PFSK-1 (cell line): ENCODE data around the gene CERS4.

Experiments
- FOXP2 ChIP-seq: optimal IDR thresholded peaks from 2 replicates; pipeline ENCODE3; 2011; ENCODE audit warnings: borderline replicate concordance, control low read depth, inconsistent platforms; ENCODE audit not compliant: insufficient read depth; ENCODE audit errors: extremely low read length, extremely low read depth
- POLR2AphosphoS5 ChIP-seq: IDR thresholded peaks from 2 replicates; pipeline ENCODE4 v1.6.1; 2012; ENCODE audit warnings: low read depth, mild to moderate bottlenecking, control low read depth, low read length, moderate library complexity
- SIN3A ChIP-seq: IDR thresholded peaks from 2 replicates; pipeline ENCODE4 v1.6.1; 2012; ENCODE audit warnings: mild to moderate bottlenecking, low read length, moderate library complexity, borderline replicate concordance; ENCODE audit not compliant: insufficient read depth
- TAF1 ChIP-seq: IDR thresholded peaks from 2 replicates; pipeline ENCODE4 v1.6.1; 2012; ENCODE audit warnings: low read length, control low read depth, borderline replicate concordance; ENCODE audit not compliant: insufficient read depth
- TF ChIP-seq, protein P1 (sequence below), 2 experiments: IDR thresholded peaks; 2 replicates each; pipeline versions ENCODE4 v1.6.1 to v1.8.0; 2011 to 2012; ENCODE audit warnings: low read depth in 2 of 2, low read length in 2 of 2, control low read depth in 1 of 2, inconsistent platforms in 1 of 2, mild to moderate bottlenecking in 1 of 2, moderate library complexity in 1 of 2; ENCODE audit not compliant: insufficient read depth in 1 of 2

DNA sequence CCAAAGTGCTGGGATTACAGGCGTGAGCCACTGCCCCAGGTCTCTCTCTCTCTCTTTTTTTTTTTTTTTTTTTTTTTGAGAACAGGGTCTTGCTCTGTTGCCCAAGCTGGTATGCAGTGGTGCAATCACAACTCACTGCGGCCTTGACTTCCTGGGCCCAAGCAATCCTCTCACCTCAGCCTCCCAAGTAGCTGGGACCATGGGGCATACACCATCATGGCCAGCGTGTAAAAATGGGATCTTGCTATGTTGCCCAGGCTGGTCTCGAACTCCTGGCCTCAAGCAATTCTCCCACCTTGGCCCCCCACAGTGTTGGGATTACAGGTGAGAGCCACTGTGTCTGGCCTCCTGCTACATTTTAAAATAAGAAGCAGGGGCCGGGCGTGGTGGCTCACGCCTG, 40.6 kb upstream of the CERS4 start:
- TF ChIP-seq TAF1 (no peak), POLR2AphosphoS5 (no peak), FOXP2 (no peak), SIN3A (no peak)
- TF ChIP-seq, protein P1, sequence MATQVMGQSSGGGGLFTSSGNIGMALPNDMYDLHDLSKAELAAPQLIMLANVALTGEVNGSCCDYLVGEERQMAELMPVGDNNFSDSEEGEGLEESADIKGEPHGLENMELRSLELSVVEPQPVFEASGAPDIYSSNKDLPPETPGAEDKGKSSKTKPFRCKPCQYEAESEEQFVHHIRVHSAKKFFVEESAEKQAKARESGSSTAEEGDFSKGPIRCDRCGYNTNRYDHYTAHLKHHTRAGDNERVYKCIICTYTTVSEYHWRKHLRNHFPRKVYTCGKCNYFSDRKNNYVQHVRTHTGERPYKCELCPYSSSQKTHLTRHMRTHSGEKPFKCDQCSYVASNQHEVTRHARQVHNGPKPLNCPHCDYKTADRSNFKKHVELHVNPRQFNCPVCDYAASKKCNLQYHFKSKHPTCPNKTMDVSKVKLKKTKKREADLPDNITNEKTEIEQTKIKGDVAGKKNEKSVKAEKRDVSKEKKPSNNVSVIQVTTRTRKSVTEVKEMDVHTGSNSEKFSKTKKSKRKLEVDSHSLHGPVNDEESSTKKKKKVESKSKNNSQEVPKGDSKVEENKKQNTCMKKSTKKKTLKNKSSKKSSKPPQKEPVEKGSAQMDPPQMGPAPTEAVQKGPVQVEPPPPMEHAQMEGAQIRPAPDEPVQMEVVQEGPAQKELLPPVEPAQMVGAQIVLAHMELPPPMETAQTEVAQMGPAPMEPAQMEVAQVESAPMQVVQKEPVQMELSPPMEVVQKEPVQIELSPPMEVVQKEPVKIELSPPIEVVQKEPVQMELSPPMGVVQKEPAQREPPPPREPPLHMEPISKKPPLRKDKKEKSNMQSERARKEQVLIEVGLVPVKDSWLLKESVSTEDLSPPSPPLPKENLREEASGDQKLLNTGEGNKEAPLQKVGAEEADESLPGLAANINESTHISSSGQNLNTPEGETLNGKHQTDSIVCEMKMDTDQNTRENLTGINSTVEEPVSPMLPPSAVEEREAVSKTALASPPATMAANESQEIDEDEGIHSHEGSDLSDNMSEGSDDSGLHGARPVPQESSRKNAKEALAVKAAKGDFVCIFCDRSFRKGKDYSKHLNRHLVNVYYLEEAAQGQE (IDR thresholded peaks at IDR 0.05; ENCODE audit: insufficient read depth in 1 of 2, low read depth in 2 of 2, low read length in 2 of 2) = no peak
